ENCODE measurements around the gene THSD4.
"Not testable (repeated sequence)": the region's sequence is repeated elsewhere in the genome, so short reads cannot be mapped to it uniquely, and the experiment has no call there.

Gene THSD4

GRCh38 chr15:71396536-71397125, 281.4 kb downstream of the THSD4 start:
- no peak for DNase-seq

- no peak for DNase-seq
Observed at GRCh38 chr15:71397377-71397776, 282.1 kb downstream of the THSD4 start.

DNA sequence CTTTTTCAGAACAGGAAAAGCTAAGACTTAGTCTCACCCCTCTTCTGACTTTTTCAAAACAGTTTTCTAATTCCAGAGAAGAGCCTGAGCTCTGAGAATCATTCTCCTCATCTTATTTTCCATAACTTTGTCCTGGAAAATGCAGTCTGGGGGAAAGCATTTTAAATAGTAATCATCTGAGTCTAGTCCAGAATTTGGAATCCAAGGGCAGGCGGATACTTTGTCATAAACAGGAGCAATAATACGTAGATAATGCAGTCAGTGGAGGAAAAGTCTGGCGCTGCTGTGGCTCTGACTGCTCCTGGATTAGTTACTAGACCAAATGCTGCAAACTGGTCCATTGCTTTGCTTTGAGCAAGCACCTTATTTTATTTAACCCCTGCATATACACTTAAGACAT, 285.0 kb downstream of the THSD4 start:
- DNase-seq, result no peak

DNA sequence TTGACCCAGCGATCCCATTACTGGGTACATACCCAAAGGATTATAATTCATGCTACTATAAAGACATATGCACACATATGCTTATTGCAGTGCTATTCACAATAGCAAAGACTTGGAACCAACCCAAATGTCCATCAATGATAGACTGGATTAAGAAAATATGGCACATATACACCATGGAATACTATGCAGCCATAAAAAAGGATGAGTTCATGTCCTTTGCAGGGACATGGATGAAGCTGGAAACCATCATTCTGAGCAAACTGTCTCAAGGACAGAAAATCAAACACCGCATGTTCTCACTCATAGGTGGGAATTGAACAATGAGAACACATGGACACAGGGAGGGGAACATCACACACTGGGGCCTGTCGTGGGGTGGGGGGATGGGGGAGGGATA, 286.5 kb downstream of the THSD4 start:
- not testable (repeated sequence) for DNase-seq

DNA sequence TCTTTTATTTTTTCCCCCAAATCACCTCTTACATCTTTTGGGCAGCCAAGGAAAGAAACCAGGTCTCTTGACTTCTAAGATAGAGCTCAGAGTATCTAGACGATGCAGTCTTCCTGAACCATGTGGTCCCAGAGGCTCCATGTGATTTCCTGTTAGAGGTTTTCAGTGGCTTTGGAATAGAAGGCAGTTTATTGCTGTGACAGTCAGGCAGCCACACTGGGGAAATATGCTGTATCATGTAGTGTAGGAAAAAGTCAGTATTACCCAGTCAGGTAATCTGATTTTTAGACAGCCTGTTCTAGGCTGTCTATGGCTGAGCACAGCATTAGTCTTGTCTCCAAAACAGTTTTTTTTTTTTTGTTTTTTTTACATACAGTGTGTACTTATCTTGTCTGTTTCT, 294.3 kb downstream of the THSD4 start:
- DNase-seq, result no peak

- no peak for DNase-seq
Observed at GRCh38 chr15:71410347-71410746, 295.1 kb downstream of the THSD4 start.

DNA sequence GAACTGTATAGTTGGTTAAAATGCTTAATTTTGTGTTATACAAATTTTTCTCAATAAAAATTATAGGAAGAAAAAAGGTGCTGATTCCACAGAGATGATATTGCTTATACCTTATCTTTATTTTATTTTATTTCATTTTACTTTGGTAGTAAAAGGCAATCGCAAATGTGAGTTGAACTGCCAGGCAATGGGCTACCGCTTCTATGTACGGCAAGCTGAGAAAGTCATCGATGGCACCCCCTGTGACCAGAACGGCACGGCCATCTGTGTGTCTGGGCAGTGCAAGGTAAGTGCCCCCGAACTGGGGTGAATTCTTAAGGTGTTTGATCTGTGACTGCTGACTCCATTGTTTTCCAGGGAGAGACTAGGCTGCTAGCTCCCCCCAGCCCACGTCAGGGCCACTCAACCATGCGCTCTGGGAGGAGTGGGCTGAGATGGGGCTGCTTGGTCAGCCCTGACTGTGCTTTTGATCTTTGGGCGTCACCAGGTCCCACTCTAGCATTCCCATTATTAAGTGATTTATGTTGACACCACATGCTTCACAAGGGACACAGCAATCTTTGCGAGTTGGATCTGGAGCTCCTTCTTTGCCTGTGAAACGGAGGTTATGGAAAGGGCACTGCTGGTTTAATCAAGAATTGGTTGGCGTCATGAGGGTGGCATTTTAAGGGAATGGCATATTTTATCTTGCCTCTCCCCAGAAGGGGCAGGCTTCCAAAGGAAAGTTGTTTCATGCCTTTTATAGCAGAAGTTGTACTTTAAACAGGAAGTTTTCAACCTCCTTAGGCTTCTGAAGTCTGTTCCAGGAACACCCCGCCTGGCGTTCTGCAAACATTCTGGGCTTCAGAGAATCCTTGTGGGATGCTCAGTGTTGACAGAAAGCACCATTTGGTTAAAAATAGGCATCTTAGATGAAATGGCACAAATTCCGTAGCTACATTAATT, 296.5 kb downstream of the THSD4 start:
- no peak for DNase-seq

DNA sequence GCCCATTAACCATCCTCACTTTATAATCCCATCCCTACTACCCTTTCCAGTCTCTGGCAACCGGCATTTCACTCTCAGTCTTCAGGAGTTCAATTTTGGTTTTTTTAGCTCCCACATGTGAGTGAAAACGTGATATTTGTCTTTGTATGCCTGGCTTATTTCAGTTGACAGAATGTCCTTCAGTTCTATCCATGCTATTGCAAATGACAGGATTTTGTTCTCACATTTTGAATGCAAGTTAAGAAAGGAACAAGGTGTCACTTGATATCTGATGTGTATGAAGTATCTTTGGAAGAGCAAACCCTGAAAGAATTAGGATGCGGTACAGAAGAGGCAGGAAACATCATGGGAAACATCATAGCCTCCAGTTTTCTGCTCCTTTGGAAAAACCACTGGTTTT, 298.1 kb downstream of the THSD4 start:
- DNase-seq, result no peak

GRCh38 chr15:71414853-71415252, 299.6 kb downstream of the THSD4 start:
- no peak for DNase-seq

- DNase-seq, result no peak
Observed at GRCh38 chr15:71422530-71423259, 307.4 kb downstream of the THSD4 start.

- DNase-seq, result no peak
Observed at GRCh38 chr15:71424765-71425164, 309.5 kb downstream of the THSD4 start.

- no peak for DNase-seq
Observed at GRCh38 chr15:71425388-71425787, 310.1 kb downstream of the THSD4 start.

GRCh38 chr15:71426792-71427191, 311.5 kb downstream of the THSD4 start:
- no peak for DNase-seq

GRCh38 chr15:71430782-71431181, 315.5 kb downstream of the THSD4 start:
- DNase-seq, result no peak

GRCh38 chr15:71431343-71432336, 316.4 kb downstream of the THSD4 start:
- DNase-seq, result no peak

GRCh38 chr15:71433402-71433801, 318.1 kb downstream of the THSD4 start:
- no peak for DNase-seq

DNA sequence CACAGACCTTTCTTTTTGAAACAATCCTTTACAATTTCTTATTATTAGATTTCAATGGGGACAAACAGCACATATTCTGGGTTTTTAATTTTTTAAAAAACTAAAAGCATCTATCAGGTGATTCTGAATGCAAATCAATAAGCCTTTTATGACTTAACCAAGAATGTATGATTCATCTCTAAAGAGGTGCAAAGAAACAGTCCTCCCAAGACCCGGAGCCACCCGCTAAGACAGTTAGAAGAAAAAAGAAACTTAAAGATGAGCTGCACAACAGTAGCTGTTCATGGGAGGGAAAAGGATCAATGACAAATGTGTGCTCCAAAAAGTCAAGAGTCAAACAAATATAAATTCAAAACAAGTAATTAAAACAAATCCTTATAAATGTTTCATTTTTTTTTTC, 319.5 kb downstream of the THSD4 start:
- no peak for DNase-seq

- no peak for DNase-seq
Observed at GRCh38 chr15:71435552-71435951, 320.3 kb downstream of the THSD4 start.

DNA sequence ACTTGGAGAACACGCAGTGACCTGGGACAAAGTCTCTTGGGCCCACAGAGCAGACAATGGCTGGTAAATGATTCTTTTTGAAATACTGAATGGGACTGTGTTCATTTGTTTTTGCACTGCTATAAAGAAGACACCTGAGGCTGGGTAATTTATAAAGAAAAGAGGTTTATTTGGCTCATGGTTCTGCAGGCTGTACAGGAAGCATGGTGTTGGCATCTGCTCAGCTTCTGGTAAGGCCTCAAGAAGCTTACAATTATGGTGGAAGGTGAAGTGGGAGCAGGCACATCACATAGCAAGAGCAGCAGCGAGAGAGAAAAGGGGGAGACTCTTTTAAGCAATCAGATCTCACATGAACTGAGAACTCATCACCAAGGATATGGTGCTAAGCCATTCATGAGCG, 321.6 kb downstream of the THSD4 start:
- no peak for DNase-seq

DNA sequence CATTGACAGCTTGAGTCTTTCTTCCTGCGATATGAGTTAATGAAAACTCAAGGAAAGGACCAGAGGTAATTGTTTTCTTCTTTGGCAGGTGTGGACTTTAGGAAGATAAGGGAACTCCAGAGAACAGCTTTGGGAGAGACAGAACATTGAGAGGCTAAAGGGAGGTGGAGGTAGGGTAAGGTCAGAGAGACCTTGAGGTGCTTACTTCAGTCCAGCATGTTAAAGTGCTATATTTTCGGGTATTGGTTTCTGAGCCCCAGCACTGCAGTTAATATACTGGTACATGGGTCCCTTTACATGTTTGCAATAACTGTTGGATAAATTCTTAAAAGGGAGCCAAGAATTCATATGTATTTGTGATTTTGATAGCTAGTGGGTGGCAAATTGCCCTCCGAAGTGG, 322.1 kb downstream of the THSD4 start:
- no peak for DNase-seq

- DNase-seq, result no peak
Observed at GRCh38 chr15:71437919-71438318, 322.6 kb downstream of the THSD4 start.

GRCh38 chr15:71439478-71439877, 324.2 kb downstream of the THSD4 start:
- DNase-seq, result not testable (repeated sequence)
